PC-3 (cell line): ENCODE measurements around the gene DENND10. TPM values are rescaled to one million over a fixed set of nuclear protein-coding genes. Genes with fewer than 3 reads are reported as not detected.
"Not testable (repeated sequence)": the region's sequence is repeated elsewhere in the genome, so short reads cannot be mapped to it uniquely, and the experiment has no call there.

Source experiments
- ATAC-seq: fragments of 200-7000 bp; cut with Tn5 transposase; 2 replicates; pipeline ENCODE4 v1.9.1; 2020; ENCODE audit warnings: mild to moderate bottlenecking, moderate library complexity
- BruUV-seq: library from RNA; stranded (reverse); fragments of 400-500 nt; replicated peaks from 2 replicates; lab custom pipeline; 2021; lab: Mats Ljungman, UMichigan
- CTCF ChIA-PET: fragments of 300-600 bp; sonication (Branson Sonifier 250); formaldehyde crosslinking; loops from one replicate; lab custom pipeline; 2022; ENCODE audit warnings: antibody characterized with exemption; lab: Charles Lee
- POLR2A ChIA-PET: fragments of 300-600 bp; sonication (Branson Sonifier 250); formaldehyde crosslinking; loops from one replicate; lab custom pipeline; 2022; ENCODE audit warnings: antibody characterized with exemption; ENCODE audit not compliant: unreplicated experiment; lab: Charles Lee
- DNase-seq: peaks from one replicate; pipeline ENCODE4 v3.0.0-alpha.2; 2015
- H2AFZ ChIP-seq: fragments of 300-600 bp; sonication (generic); 2 replicates; pipeline ENCODE4 v1.6.0; 2016; ENCODE audit warnings: antibody characterized with exemption, low read length
- H3F3A ChIP-seq: fragments of 300-600 bp; sonication (generic); one replicate; pipeline ENCODE4 v1.6.0; 2017; ENCODE audit warnings: antibody characterized with exemption, low read length, control low read depth, mild to moderate bottlenecking; ENCODE audit not compliant: unreplicated experiment
- H3K27ac ChIP-seq: fragments of 300-600 bp; sonication (generic); 2 replicates; pipeline ENCODE4 v1.5.1; 2016; ENCODE audit warnings: mild to moderate bottlenecking, low read length
- H3K27me3 ChIP-seq: fragments of 300-600 bp; sonication (generic); 2 replicates; pipeline ENCODE4 v1.6.1; 2016; ENCODE audit warnings: low read length, mixed read lengths
- H3K36me3 ChIP-seq: fragments of 300-600 bp; sonication (generic); 2 replicates; pipeline ENCODE4 v1.6.1; 2016; ENCODE audit warnings: low read depth, mixed run types, low read length, mixed read lengths
- H3K4me1 ChIP-seq: fragments of 300-600 bp; sonication (generic); 2 replicates; pipeline ENCODE4 v1.5.1; 2016; ENCODE audit warnings: low read length; ENCODE audit not compliant: insufficient read depth
- H3K4me2 ChIP-seq: fragments of 300-600 bp; sonication (generic); 2 replicates; pipeline ENCODE4 v1.6.0; 2016; ENCODE audit warnings: low read length
- H3K4me3 ChIP-seq: fragments of 300-600 bp; sonication (generic); 2 replicates; pipeline ENCODE4 v1.5.1; 2016; ENCODE audit warnings: mild to moderate bottlenecking, low read length, mixed read lengths
- H3K79me2 ChIP-seq: fragments of 300-600 bp; sonication (generic); 2 replicates; pipeline ENCODE4 v1.6.1; 2017; ENCODE audit warnings: low read length, mixed read lengths
- H3K9ac ChIP-seq: fragments of 300-600 bp; sonication (generic); 2 replicates; pipeline ENCODE4 v1.6.0; 2016; ENCODE audit warnings: mild to moderate bottlenecking, low read length
- H3K9me2 ChIP-seq: fragments of 300-600 bp; sonication (generic); replicated peaks from 2 replicates; pipeline ENCODE4 v1.6.1; 2016; ENCODE audit warnings: mixed run types, low read length, mixed read lengths
- H3K9me3 ChIP-seq: fragments of 300-600 bp; sonication (generic); 2 replicates; pipeline ENCODE4 v1.6.1; 2016; ENCODE audit warnings: low read length, mixed read lengths
- H4K20me1 ChIP-seq: fragments of 300-600 bp; sonication (generic); 2 replicates; pipeline ENCODE4 v1.6.1; 2016; ENCODE audit warnings: low read length, mixed read lengths
- CTCF ChIP-seq: fragments of 300-600 bp; sonication (generic); conservative IDR thresholded peaks from 2 replicates; pipeline ENCODE4 v1.5.1; 2017; ENCODE audit warnings: antibody characterized with exemption, low read depth, mild to moderate bottlenecking, low read length
- EZH2 ChIP-seq: fragments of 300-600 bp; sonication (generic); IDR thresholded peaks from one replicate; pipeline ENCODE4 v1.6.1; 2017; ENCODE audit warnings: antibody characterized with exemption, mild to moderate bottlenecking, low read length; ENCODE audit not compliant: unreplicated experiment
- EZH2phosphoT487 ChIP-seq: fragments of 300-600 bp; sonication (generic); IDR thresholded peaks from 2 replicates; pipeline ENCODE4 v1.6.1; 2018; ENCODE audit warnings: mild to moderate bottlenecking, antibody characterized with exemption, low read length, borderline replicate concordance
- intact Hi-C: fragments of 100-400 bp; cut with micrococcal nuclease; formaldehyde crosslinking; loops from 2 replicates; pipeline ENCODE4 v1.9.0; 2023
- total RNA-seq: library from RNA; depleted of rRNA; stranded (reverse); fragments of >200 nt; gene quantifications from 2 replicates; pipeline ENCODE4 v1.2.3, GENCODE V29; 2014

DENND10 gene
- total RNA-seq, 1 experiment from 2014 or later = 28.9 TPM

DNA sequence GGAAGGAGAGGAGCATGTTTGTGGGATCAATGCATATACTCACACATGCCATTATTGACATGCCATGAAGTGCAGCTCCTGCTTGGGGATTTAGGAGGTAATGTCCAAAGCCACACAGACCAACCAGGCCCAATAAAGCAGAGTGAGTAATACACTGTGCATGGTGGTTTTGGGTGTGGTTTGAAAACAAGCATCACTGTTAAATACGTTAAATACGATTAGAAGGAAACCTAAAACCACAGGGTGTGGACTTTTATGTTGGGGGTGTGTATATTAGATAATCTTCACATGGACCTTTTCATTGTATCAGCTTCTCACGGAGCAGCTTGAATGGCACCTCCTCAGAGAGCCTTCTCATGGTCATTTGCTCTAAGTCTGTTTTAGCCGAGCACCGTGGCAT is 12.9 kb upstream of the DENND10 start:
- H4K20me1 ChIP-seq = no peaks in the 10 kb centered on the region
- intact Hi-C loops = no loop called here
- H3K9me3 ChIP-seq = no peaks in the 10 kb centered on the region
- peak overlapping the region; percentile 48 for H3K9ac ChIP-seq
- ChIA-PET CTCF (interaction anchor here (0.9 kb wide), 1 partner anchor 12 kb away, joined by 3 read pairs; no protein-coding TSS in a partner anchor), POLR2A (interaction anchor here (0.7 to 0.8 kb wide), 2 partner anchors 9 to 13 kb away, joined by 4 to 7 read pairs; partner anchors contain the start of gene DENND10)
- H3K4me3 ChIP-seq = no peak overlapping the region; the same call in 1 of the 2 replicates
- no peak overlapping the region for H2AFZ ChIP-seq
- no peaks in the 10 kb centered on the region for H3K9me2 ChIP-seq
- peak overlapping the region; percentile 57 for H3K4me2 ChIP-seq
- DNase-seq (peak; percentile 91), ATAC-seq (peak; percentile 98)
- H3K27me3 ChIP-seq = no peaks in the 10 kb centered on the region
- H3K79me2 ChIP-seq = no peaks in the 10 kb centered on the region
- H3K36me3 ChIP-seq = no peaks in the 10 kb centered on the region
- peaks cover 12% of the 10 kb centered on the region for H3K4me1 ChIP-seq
- H3K27ac ChIP-seq = peak overlapping the region; percentile 85
- BruUV-seq = no TSS peak
- no peaks in the 10 kb centered on the region for H3F3A ChIP-seq
- no peak for TF ChIP-seq CTCF
- TF ChIP-seq EZH2 = no peak

DNA sequence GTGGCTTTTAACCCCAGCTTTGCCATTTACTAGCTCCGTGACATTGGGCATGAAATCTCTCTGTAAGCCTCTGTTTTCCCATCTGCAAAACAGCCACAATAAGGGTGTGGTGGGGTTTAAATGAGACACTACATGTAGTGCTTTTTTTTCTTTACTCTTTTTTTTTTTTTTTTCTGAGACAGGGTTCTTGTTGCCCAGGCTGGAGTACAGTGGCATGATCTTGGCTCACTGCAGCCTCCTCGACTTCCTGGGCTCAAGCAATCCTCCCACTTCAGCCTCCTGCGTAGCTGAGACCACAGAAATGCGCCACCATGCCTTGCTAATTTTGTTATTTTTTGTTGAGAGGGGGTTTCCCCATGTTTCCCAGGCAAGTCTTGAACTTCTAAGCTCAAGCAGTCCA is 8.3 kb upstream of the DENND10 start:
- Histone ChIP-seq H3K9me2 (no peaks in the 10 kb centered on the region), H3K36me3 (no peaks in the 10 kb centered on the region), H4K20me1 (no peaks in the 10 kb centered on the region), H3K4me2 (no peak overlapping the region), H3K9me3 (no peaks in the 10 kb centered on the region), H3K27me3 (no peaks in the 10 kb centered on the region), H2AFZ (no peak overlapping the region), H3K27ac (no peak overlapping the region), H3K4me3 (no peak overlapping the region), H3K9ac (no peak overlapping the region), H3K4me1 (peaks cover 11% of the 10 kb centered on the region), H3K79me2 (no peaks in the 10 kb centered on the region), H3F3A (no peaks in the 10 kb centered on the region)
- no TSS peak for BruUV-seq
- TF ChIP-seq EZH2phosphoT487 = no peak
- TF ChIP-seq EZH2 = no peak
- no peak for TF ChIP-seq CTCF
- ChIA-PET POLR2A (no interaction called here), CTCF (no interaction called here)
- intact Hi-C loops = no loop called here
- DNase-seq (no peak), ATAC-seq (no peak)

DNA sequence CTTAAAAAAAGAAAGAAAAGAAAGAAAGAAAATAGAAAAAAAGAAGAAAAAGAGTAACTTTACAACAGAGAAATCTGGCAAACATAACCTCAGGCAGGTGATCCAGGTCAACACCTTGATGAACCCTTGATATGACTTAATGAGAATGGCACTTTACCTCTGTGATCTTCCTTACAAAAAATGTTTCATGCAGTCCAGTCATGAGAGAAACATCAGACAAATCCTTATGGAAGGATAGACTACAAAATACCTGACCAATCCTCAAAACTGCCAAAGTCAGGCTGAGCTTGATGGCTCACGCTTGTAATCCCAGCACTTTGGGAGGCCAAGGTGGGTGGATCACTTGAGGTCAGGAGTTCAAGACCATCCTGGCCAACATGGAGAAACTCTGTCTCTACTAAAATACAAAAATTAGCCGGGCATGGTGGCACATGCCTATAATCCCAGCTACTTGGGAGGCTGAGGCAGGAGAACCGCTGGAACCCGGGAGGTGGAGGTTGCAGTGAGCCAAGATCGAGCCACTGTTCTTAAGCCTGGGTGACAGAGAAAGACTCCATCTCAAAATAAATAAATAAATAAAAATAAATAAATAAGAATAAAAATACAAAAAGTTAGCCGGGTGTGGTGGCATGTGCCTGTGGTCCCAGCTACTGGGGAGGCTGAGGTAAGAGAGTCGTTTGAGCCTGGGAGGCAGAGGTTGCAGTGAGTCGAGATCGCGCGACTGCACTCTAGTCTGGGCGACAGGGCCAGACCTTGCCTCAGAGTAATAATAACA is 7.1 kb upstream of the DENND10 start:
- intact Hi-C loops, DNase-seq, H3K4me2 ChIP-seq, POLR2A ChIA-PET, H3K36me3 ChIP-seq, H4K20me1 ChIP-seq, H3F3A ChIP-seq, H3K27me3 ChIP-seq, H3K4me1 ChIP-seq, BruUV-seq, H3K9ac ChIP-seq, H2AFZ ChIP-seq, H3K9me3 ChIP-seq, H3K27ac ChIP-seq, H3K9me2 ChIP-seq, CTCF ChIA-PET, H3K4me3 ChIP-seq, ATAC-seq, H3K79me2 ChIP-seq: not testable (repeated sequence)
